ENCODE measurements around the gene PCDH15. TPM values are rescaled to one million over a fixed set of nuclear protein-coding genes. Genes with fewer than 3 reads are reported as not detected.

The PCDH15 gene
- total RNA-seq, 2 experiments from 2014 or later: not detected

- H3K36me3 ChIP-seq (ENCODE audit: insufficient read depth, low read length): no peaks in the 10 kb centered on the region
- TF ChIP-seq EZH2phosphoT487 (IDR thresholded peaks at IDR 0.05; ENCODE audit: borderline replicate concordance, low read depth, low read length): no peak
- TF ChIP-seq, protein P1, sequence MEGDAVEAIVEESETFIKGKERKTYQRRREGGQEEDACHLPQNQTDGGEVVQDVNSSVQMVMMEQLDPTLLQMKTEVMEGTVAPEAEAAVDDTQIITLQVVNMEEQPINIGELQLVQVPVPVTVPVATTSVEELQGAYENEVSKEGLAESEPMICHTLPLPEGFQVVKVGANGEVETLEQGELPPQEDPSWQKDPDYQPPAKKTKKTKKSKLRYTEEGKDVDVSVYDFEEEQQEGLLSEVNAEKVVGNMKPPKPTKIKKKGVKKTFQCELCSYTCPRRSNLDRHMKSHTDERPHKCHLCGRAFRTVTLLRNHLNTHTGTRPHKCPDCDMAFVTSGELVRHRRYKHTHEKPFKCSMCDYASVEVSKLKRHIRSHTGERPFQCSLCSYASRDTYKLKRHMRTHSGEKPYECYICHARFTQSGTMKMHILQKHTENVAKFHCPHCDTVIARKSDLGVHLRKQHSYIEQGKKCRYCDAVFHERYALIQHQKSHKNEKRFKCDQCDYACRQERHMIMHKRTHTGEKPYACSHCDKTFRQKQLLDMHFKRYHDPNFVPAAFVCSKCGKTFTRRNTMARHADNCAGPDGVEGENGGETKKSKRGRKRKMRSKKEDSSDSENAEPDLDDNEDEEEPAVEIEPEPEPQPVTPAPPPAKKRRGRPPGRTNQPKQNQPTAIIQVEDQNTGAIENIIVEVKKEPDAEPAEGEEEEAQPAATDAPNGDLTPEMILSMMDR (conservative IDR thresholded peaks at IDR 0.05; ENCODE audit: low read length): no peak
- intact Hi-C loops (cut with micrococcal nuclease; ENCODE audit: unreplicated experiment): no loop called here
- BruUV-seq (replicated peaks): no TSS peak
- H3K4me1 ChIP-seq (ENCODE audit: insufficient read depth, low read length, poor library complexity, severe bottlenecking): no peaks in the 10 kb centered on the region
- H2AFZ ChIP-seq (ENCODE audit: low read length): no peak overlapping the region
- no peak overlapping the region for H3K27ac ChIP-seq (ENCODE audit: low read depth, low read length, poor library complexity, severe bottlenecking)
- no peaks in the 10 kb centered on the region for H4K20me1 ChIP-seq (ENCODE audit: insufficient read depth, low read length)
- H3K9me3 ChIP-seq (ENCODE audit: low read length): no peaks in the 10 kb centered on the region
- POLR2A ChIA-PET: interaction anchor here (0.9 kb wide), 1 partner anchor 46 kb away, joined by 3 read pairs; no protein-coding TSS in a partner anchor
- H3K9me2 ChIP-seq (ENCODE audit: insufficient read depth, low read length): no peaks in the 10 kb centered on the region
- CTCF ChIA-PET (ENCODE audit: unreplicated experiment): no interaction called here
- H3K79me2 ChIP-seq (ENCODE audit: insufficient read depth, low read depth, low read length): no peaks in the 10 kb centered on the region
- H3K4me3 ChIP-seq (ENCODE audit: low read depth, low read length, poor library complexity, severe bottlenecking): no peak overlapping the region
- no peak overlapping the region for H3K4me2 ChIP-seq (ENCODE audit: low read length)
- DNase-seq (ENCODE audit: low spot score): no peak
Observed at GRCh38 chr10:54503863-54504262, 297.2 kb downstream of the PCDH15 start.

DNA sequence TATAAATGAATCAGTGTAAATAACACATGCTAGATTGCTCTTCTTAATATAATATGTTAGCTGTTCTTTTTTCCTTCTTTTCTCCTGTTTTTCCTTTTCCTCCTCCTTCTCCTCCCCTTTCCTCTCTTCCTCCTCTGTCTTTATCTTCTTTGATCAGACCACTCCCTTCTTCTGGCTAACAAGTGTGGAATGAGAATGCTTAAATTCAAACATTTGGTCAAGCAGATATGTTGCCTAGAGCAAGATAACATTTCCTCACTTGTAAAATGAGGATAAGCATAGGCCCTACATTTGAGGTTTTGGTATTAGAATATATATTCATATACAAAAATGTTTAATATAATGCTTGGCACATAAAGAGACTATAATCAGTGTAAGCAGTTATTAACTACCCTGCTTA lies 299.1 kb downstream of the PCDH15 start:
- intact Hi-C loops (cut with micrococcal nuclease; ENCODE audit: unreplicated experiment): no loop called here
- H3K9me3 ChIP-seq (ENCODE audit: low read length): no peaks in the 10 kb centered on the region
- H3K4me1 ChIP-seq (ENCODE audit: insufficient read depth, low read length, poor library complexity, severe bottlenecking): no peaks in the 10 kb centered on the region
- H3K79me2 ChIP-seq (ENCODE audit: insufficient read depth, low read depth, low read length): no peaks in the 10 kb centered on the region
- no peak overlapping the region for H3K4me2 ChIP-seq (ENCODE audit: low read length)
- no peak overlapping the region for H2AFZ ChIP-seq (ENCODE audit: low read length)
- H3K27ac ChIP-seq (ENCODE audit: low read depth, low read length, poor library complexity, severe bottlenecking): no peak overlapping the region
- no peak overlapping the region for H3K4me3 ChIP-seq (ENCODE audit: low read depth, low read length, poor library complexity, severe bottlenecking)
- H3K9me2 ChIP-seq (ENCODE audit: insufficient read depth, low read length): no peaks in the 10 kb centered on the region
- TF ChIP-seq, protein P1 (conservative IDR thresholded peaks at IDR 0.05; ENCODE audit: low read length): no peak
- no peak for TF ChIP-seq EZH2phosphoT487 (IDR thresholded peaks at IDR 0.05; ENCODE audit: borderline replicate concordance, low read depth, low read length)
- no TSS peak for BruUV-seq (replicated peaks)
- ChIA-PET POLR2A (no interaction called here), CTCF (ENCODE audit: unreplicated experiment) (no interaction called here)
- DNase-seq (ENCODE audit: low spot score): no peak
- H3K36me3 ChIP-seq (ENCODE audit: insufficient read depth, low read length): no peaks in the 10 kb centered on the region
- no peaks in the 10 kb centered on the region for H4K20me1 ChIP-seq (ENCODE audit: insufficient read depth, low read length)

DNA sequence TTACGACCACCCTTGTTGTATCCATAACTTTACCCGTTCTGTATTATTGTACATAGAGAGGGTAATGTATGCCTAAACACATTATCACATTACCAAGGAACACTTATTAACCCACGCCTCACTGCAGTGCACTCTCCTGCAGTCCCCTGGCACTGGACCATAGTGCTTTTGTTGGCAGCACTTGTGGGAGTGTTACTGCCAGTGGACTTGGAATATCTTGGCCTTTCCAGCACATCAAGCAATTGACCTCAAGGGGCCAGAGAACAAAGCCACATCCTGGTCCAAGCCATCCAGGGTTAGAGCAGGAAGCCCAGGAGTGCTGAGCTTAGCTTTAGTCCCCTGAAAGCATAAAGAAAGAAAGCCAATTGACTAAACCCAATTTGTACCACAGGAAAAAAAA lies 304.2 kb downstream of the PCDH15 start:
- Histone ChIP-seq H3K4me3 (ENCODE audit: low read depth, low read length, poor library complexity, severe bottlenecking) (no peak overlapping the region), H4K20me1 (ENCODE audit: insufficient read depth, low read length) (no peaks in the 10 kb centered on the region), H3K9me3 (ENCODE audit: low read length) (no peaks in the 10 kb centered on the region), H3K27ac (ENCODE audit: low read depth, low read length, poor library complexity, severe bottlenecking) (no peak overlapping the region), H3K36me3 (ENCODE audit: insufficient read depth, low read length) (no peaks in the 10 kb centered on the region), H3K4me2 (ENCODE audit: low read length) (no peak overlapping the region), H2AFZ (ENCODE audit: low read length) (no peak overlapping the region), H3K9me2 (ENCODE audit: insufficient read depth, low read length) (no peaks in the 10 kb centered on the region), H3K4me1 (ENCODE audit: insufficient read depth, low read length, poor library complexity, severe bottlenecking) (no peaks in the 10 kb centered on the region), H3K79me2 (ENCODE audit: insufficient read depth, low read depth, low read length) (no peaks in the 10 kb centered on the region)
- no TSS peak for BruUV-seq (replicated peaks)
- TF ChIP-seq EZH2phosphoT487 (IDR thresholded peaks at IDR 0.05; ENCODE audit: borderline replicate concordance, low read depth, low read length): no peak
- TF ChIP-seq, protein P1 (conservative IDR thresholded peaks at IDR 0.05; ENCODE audit: low read length): no peak
- ChIA-PET POLR2A (interaction anchor here (0.7 kb wide), 1 partner anchor 511 kb away, joined by 3 read pairs; no protein-coding TSS in a partner anchor), CTCF (ENCODE audit: unreplicated experiment) (no interaction called here)
- intact Hi-C loops (cut with micrococcal nuclease; ENCODE audit: unreplicated experiment): no loop called here
- DNase-seq (ENCODE audit: low spot score): no peak

Measured in OCI-LY7 (cell line).